Lower leg skin (tissue), 3 donors: ENCODE results near the gene PIWIL4.
"Not testable (repeated sequence)": the region's sequence is repeated elsewhere in the genome, so short reads cannot be mapped to it uniquely, and the experiment has no call there.

ENCODE experiments used
- CTCF ChIP-seq, 3 donors: fragments of 450-650 bp; IDR thresholded peaks; one replicate each; pipeline ENCODE4 v1.5.1; 2016; ENCODE audit warnings: antibody characterized with exemption in 3 of 3, mild to moderate bottlenecking in 3 of 3, moderate library complexity in 2 of 3
- POLR2A ChIP-seq, 2 donors: fragments of 450-650 bp; IDR thresholded peaks; one replicate each; pipeline ENCODE4 v1.6.1; 2016 to 2017; ENCODE audit warnings: antibody characterized with exemption in 2 of 2, mild to moderate bottlenecking in 1 of 2, moderate library complexity in 1 of 2

GRCh38 chr11:94555752-94556329, 11.3 kb upstream of the PIWIL4 start:
- TF ChIP-seq POLR2A, CTCF (IDR thresholded peaks at IDR 0.05): not testable (repeated sequence)
